Gastroesophageal sphincter (tissue), 4 donors: ENCODE measurements around the gene PALMD. TPM values are rescaled to one million over a fixed set of nuclear protein-coding genes. Genes with fewer than 3 reads are reported as not detected.

ENCODE experiments used
- ATAC-seq: fragments of 150-250 bp; one replicate; pipeline ENCODE4 v1.9.1; 2016; ENCODE audit warnings: mild to moderate bottlenecking, moderate library complexity
- H3K27ac ChIP-seq, 4 donors: fragments of 200-600 bp; sonication (generic) in 3 of 4; 1 replicate in 3 of 4; 2 replicates in 1 of 4; pipeline ENCODE4 v1.5.1; 2016 to 2019
- H3K27me3 ChIP-seq: fragments of 200-600 bp; sonication (generic); one replicate; pipeline ENCODE4 v1.5.1; 2019
- H3K36me3 ChIP-seq, 2 donors: fragments of 200-600 bp; sonication (generic); one replicate each; pipeline ENCODE4 v1.5.1; 2019; ENCODE audit warnings: control low read depth in 1 of 2
- H3K4me1 ChIP-seq, 3 donors: fragments of 200-600 bp; sonication (generic); 1 replicate in 2 of 3; 2 replicates in 1 of 3; pipeline ENCODE4 v1.5.1; 2016 to 2019; ENCODE audit warnings: control low read depth in 2 of 3
- H3K4me3 ChIP-seq, 2 donors: fragments of 200-600 bp; sonication (generic); one replicate each; pipeline ENCODE4 v1.5.1; 2019; ENCODE audit warnings: mild to moderate bottlenecking in 1 of 2, moderate library complexity in 1 of 2
- H3K9me3 ChIP-seq, 3 donors: fragments of 200-600 bp; sonication (generic); one replicate each; pipeline ENCODE4 v1.5.1; 2017 to 2019; ENCODE audit warnings: control low read depth in 2 of 3
- CTCF ChIP-seq, 4 experiments: fragments of 200-600 bp in 2 of 4; fragments of 450-650 bp in 2 of 4; sonication (generic) in 1 of 4; IDR thresholded peaks; one replicate each; pipeline ENCODE4 v1.5.1; 2017 to 2019; ENCODE audit warnings: antibody characterized with exemption in 4 of 4, mild to moderate bottlenecking in 2 of 4, moderate library complexity in 2 of 4
- EP300 ChIP-seq: sonication (generic); formaldehyde crosslinking; IDR thresholded peaks from one replicate; pipeline ENCODE4 v1.6.1; 2017; ENCODE audit warnings: antibody characterized with exemption, mild to moderate bottlenecking
- POLR2A ChIP-seq, 2 donors: fragments of 450-650 bp; IDR thresholded peaks; one replicate each; pipeline ENCODE4 v1.6.1; 2017; ENCODE audit warnings: antibody characterized with exemption in 2 of 2, mild to moderate bottlenecking in 2 of 2, moderate library complexity in 1 of 2
- POLR2AphosphoS5 ChIP-seq: sonication (generic); formaldehyde crosslinking; IDR thresholded peaks from one replicate; pipeline ENCODE4 v1.6.1; 2017; ENCODE audit warnings: antibody characterized with exemption
- WGBS, 2 donors: methylation state at CpG; one replicate each; pipeline ENCODE4 v1.1.5; 2018; ENCODE audit warnings: low coverage in 1 of 2; 5-methylcytosine and 5-hydroxymethylcytosine counted together
- total RNA-seq, 4 donors: library from RNA; depleted of rRNA; stranded (reverse); fragments of >200 nt; gene quantifications; one replicate each; pipeline ENCODE4 v1.1.0, GENCODE V29; 2016

PALMD gene
- total RNA-seq, 4 donors from 2014 or later, result 11.7 to 46.7 (median 23.8) TPM

- 73 to 81% methylated on average over 2 of the region's 2 CpGs for WGBS, 2 donors
- Histone ChIP-seq H3K9me3 (no peaks in the 10 kb centered on the region), H3K27ac (no peak overlapping the region), H3K4me3 (no peak overlapping the region), H3K4me1 (peaks cover 0 to 2% (median 0%) of the 10 kb centered on the region in 3 donors), H3K27me3 (no peaks in the 10 kb centered on the region), H3K36me3 (peaks cover 0 to 36% of the 10 kb centered on the region in 2 donors)
- TF ChIP-seq EP300, result no peak
- no peak for TF ChIP-seq POLR2AphosphoS5
- TF ChIP-seq POLR2A (IDR thresholded peaks at IDR 0.05), result no peak
- no peak for TF ChIP-seq CTCF (IDR thresholded peaks at IDR 0.05)
- ATAC-seq, result no peak
Observed at GRCh38 chr1:99691175-99691574, 45.3 kb downstream of the PALMD start.

GRCh38 chr1:99696616-99697015 is 50.7 kb downstream of the PALMD start:
- ATAC-seq, result no peak
- Histone ChIP-seq H3K4me3 (no peak overlapping the region), H3K9me3 (no peaks in the 10 kb centered on the region), H3K4me1 (no peaks in the 10 kb centered on the region), H3K36me3 (peaks cover 0 to 11% of the 10 kb centered on the region in 2 donors), H3K27ac (no peak overlapping the region), H3K27me3 (no peaks in the 10 kb centered on the region)
- 84 to 100% methylated on average over 1 to 2 of the region's 2 CpGs for whole genome bisulfite sequencing, 2 donors
- TF ChIP-seq POLR2AphosphoS5, result no peak
- no peak for TF ChIP-seq POLR2A (IDR thresholded peaks at IDR 0.05)
- no peak for TF ChIP-seq CTCF (IDR thresholded peaks at IDR 0.05)
- no peak for TF ChIP-seq EP300

DNA sequence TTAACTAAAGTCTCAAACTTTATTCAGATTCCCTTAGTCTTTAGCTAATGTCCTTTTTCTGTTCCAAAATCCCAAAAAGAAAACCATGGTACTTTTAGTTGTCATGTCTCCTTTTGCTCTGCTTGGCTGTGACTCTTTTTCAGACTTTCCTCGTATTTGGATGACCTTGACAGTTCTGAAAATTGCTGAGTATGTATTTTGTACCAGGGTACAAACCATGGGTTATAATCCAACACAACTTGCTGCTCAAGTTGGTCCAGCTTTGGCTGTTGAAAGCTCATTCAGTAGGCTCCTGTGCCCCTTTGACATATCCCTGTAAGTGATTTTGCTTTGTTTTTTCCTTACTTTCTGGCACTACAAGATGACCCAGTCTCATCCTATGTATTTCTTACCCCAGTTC is 51.7 kb downstream of the PALMD start:
- Histone ChIP-seq H3K4me3 (no peak overlapping the region), H3K27me3 (no peaks in the 10 kb centered on the region), H3K9me3 (no peaks in the 10 kb centered on the region), H3K27ac (no peak overlapping the region), H3K36me3 (peaks cover 0 to 11% of the 10 kb centered on the region in 2 donors), H3K4me1 (no peaks in the 10 kb centered on the region)
- ATAC-seq, result no peak
- TF ChIP-seq POLR2A (IDR thresholded peaks at IDR 0.05), result no peak
- TF ChIP-seq POLR2AphosphoS5, result no peak
- no peak for TF ChIP-seq EP300
- TF ChIP-seq CTCF (IDR thresholded peaks at IDR 0.05), result no peak
- WGBS, 2 donors, result 58 to 62% methylated on average over 1 of the region's 1 CpG

- 89 to 92% methylated on average over 3 of the region's 3 CpGs for WGBS, 2 donors
- TF ChIP-seq POLR2AphosphoS5, result no peak
- TF ChIP-seq CTCF (IDR thresholded peaks at IDR 0.05), result no peak
- TF ChIP-seq EP300, result no peak
- TF ChIP-seq POLR2A (IDR thresholded peaks at IDR 0.05), result no peak
- Histone ChIP-seq H3K4me1 (peaks cover 0 to under 1% (median 0%) of the 10 kb centered on the region in 3 donors), H3K9me3 (no peaks in the 10 kb centered on the region), H3K36me3 (no peaks in the 10 kb centered on the region), H3K4me3 (no peak overlapping the region), H3K27ac (no peak overlapping the region), H3K27me3 (no peaks in the 10 kb centered on the region)
- ATAC-seq, result no peak
Observed at GRCh38 chr1:99700020-99700419, 54.1 kb downstream of the PALMD start.

DNA sequence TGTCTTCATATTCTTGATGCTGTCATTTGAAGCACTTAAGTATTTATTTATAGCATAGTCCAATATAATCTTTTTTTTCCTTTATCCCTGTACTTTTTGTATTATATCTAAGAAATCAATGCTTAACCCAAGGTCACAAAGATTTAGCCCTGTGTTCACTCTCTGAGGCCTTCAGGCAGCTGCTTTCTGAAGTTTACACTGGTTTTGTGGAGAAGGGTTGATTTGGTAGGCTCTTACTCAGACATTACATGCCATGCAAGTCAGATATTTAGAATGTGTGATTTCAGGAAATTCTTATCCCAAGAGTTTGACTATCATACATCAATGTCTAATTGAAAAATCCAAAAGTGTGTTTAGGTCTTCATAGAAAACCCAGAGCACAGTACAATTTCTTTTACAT is 56.3 kb downstream of the PALMD start:
- Histone ChIP-seq H3K36me3 (no peaks in the 10 kb centered on the region), H3K27ac (no peak overlapping the region), H3K9me3 (no peaks in the 10 kb centered on the region), H3K4me1 (peaks cover 0 to 3% (median 0%) of the 10 kb centered on the region in 3 donors), H3K4me3 (no peak overlapping the region), H3K27me3 (no peaks in the 10 kb centered on the region)
- TF ChIP-seq POLR2A (IDR thresholded peaks at IDR 0.05) (no peak), CTCF (IDR thresholded peaks at IDR 0.05) (no peak), POLR2AphosphoS5 (no peak), EP300 (no peak)
- no peak for ATAC-seq
